OCI-LY1 (cell line): ENCODE results near the gene DMD.
A peak's percentile ranks its signal among the peaks of the same experiment; 100 is the strongest.

Experiments
- H2AFZ ChIP-seq: fragments of 200-600 bp; sonication (generic), shearing (Covaris generic); 2 replicates; pipeline ENCODE4 v1.6.0; 2014; ENCODE audit warnings: antibody characterized with exemption, mild to moderate bottlenecking, low read length
- H3F3A ChIP-seq: fragments of 200-600 bp; sonication (generic), shearing (Covaris generic); 2 replicates; pipeline ENCODE4 v1.6.0; 2014; ENCODE audit warnings: mild to moderate bottlenecking, antibody characterized with exemption, low read length, moderate library complexity; ENCODE audit not compliant: insufficient read depth
- H3K27ac ChIP-seq: fragments of 200-600 bp; sonication (generic); 2 replicates; pipeline ENCODE4 v1.5.1; 2014; ENCODE audit warnings: low read length, mixed run types, mild to moderate bottlenecking, low read depth; ENCODE audit not compliant: poor library complexity, severe bottlenecking
- H3K27me3 ChIP-seq: fragments of 200-600 bp; sonication (generic); 2 replicates; pipeline ENCODE4 v1.6.0; 2014; ENCODE audit warnings: antibody characterized with exemption, mild to moderate bottlenecking, low read length, moderate library complexity; ENCODE audit not compliant: insufficient read depth
- H3K36me3 ChIP-seq: fragments of 200-600 bp; sonication (generic); 2 replicates; pipeline ENCODE4 v1.6.1; 2014; ENCODE audit warnings: mild to moderate bottlenecking, antibody characterized with exemption, low read length, moderate library complexity, mixed read lengths; ENCODE audit not compliant: insufficient read depth
- H3K4me1 ChIP-seq: fragments of 200-600 bp; sonication (generic); 2 replicates; pipeline ENCODE4 v1.5.1; 2014; ENCODE audit warnings: mild to moderate bottlenecking, low read length, moderate library complexity; ENCODE audit not compliant: insufficient read depth, severe bottlenecking
- H3K4me2 ChIP-seq: fragments of 200-600 bp; sonication (generic), shearing (Covaris generic); 2 replicates; pipeline ENCODE4 v1.6.1; 2014; ENCODE audit warnings: low read length
- H3K4me3 ChIP-seq: fragments of 200-600 bp; sonication (generic); 2 replicates; pipeline ENCODE4 v1.5.1; 2014; ENCODE audit warnings: low read length, low read depth, mild to moderate bottlenecking, mixed read lengths; ENCODE audit not compliant: poor library complexity, severe bottlenecking
- H3K79me2 ChIP-seq: fragments of 200-600 bp; shearing (Covaris generic); 2 replicates; pipeline ENCODE4 v1.6.1; 2016; ENCODE audit warnings: mixed run types, low read length, mixed read lengths; ENCODE audit not compliant: insufficient read depth
- H3K9ac ChIP-seq: fragments of 200-600 bp; sonication (generic), shearing (Covaris generic); 2 replicates; pipeline ENCODE4 v1.6.1; 2014; ENCODE audit warnings: mild to moderate bottlenecking, low read length, mixed read lengths
- H3K9me2 ChIP-seq: fragments of 200-600 bp; sonication (generic), shearing (Covaris generic); 2 replicates; pipeline ENCODE4 v1.6.1; 2014; ENCODE audit warnings: low read depth, mild to moderate bottlenecking, low read length, mixed read lengths
- H3K9me3 ChIP-seq: fragments of 200-600 bp; shearing (Covaris generic); 2 replicates; pipeline ENCODE4 v1.6.1; 2014; ENCODE audit warnings: low read length, mixed read lengths
- H4K20me1 ChIP-seq: fragments of 200-600 bp; sonication (generic), shearing (Covaris generic); 2 replicates; pipeline ENCODE4 v1.6.0; 2016; ENCODE audit warnings: mild to moderate bottlenecking, low read length; ENCODE audit not compliant: insufficient read depth
- CTCF ChIP-seq: fragments of 200-600 bp; sonication (generic), shearing (Covaris generic); IDR thresholded peaks from 2 replicates; pipeline ENCODE4 v1.5.1; 2017; ENCODE audit warnings: mild to moderate bottlenecking, antibody characterized with exemption, low read length, moderate library complexity, mixed read lengths
- EZH2 ChIP-seq: fragments of 200-600 bp; sonication (generic), shearing (Covaris generic); IDR thresholded peaks from 2 replicates; pipeline ENCODE4 v1.8.0; 2017; ENCODE audit warnings: borderline replicate concordance, mixed run types, mild to moderate bottlenecking, antibody characterized with exemption, low read length, moderate library complexity, mixed read lengths

Gene DMD

DNA sequence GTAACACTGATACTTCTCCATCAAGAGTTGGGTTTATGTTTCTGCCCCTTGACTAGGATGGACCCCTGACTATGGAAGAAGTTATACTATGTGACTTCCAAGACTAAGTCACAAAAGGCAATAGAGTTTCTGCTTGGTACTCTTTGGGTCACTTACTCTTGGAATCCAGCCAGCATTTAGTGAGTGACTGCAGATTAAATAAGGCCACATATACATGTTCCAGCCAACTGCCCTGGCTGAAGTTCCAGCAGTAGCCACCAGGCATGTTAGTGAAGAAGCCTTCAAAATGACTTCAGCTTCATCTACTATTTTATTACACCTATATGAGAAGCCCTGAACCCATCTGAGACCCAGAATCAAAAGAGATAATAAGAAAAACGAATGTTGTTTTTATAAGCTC lies 524.0 kb downstream of the DMD start:
- no peaks in the 10 kb centered on the region for H4K20me1 ChIP-seq
- no peaks in the 10 kb centered on the region for H3F3A ChIP-seq
- no peaks in the 10 kb centered on the region for H3K79me2 ChIP-seq
- H3K4me2 ChIP-seq: no peak overlapping the region
- no peak overlapping the region for H3K4me3 ChIP-seq
- no peak overlapping the region for H2AFZ ChIP-seq
- TF ChIP-seq EZH2 (no peak), CTCF (no peak)
- no peaks in the 10 kb centered on the region for H3K4me1 ChIP-seq
- no peak overlapping the region for H3K27ac ChIP-seq
- no peaks in the 10 kb centered on the region for H3K9me2 ChIP-seq
- H3K27me3 ChIP-seq: no peaks in the 10 kb centered on the region
- no peaks in the 10 kb centered on the region for H3K36me3 ChIP-seq
- no peak overlapping the region for H3K9ac ChIP-seq
- H3K9me3 ChIP-seq: no peaks in the 10 kb centered on the region

DNA sequence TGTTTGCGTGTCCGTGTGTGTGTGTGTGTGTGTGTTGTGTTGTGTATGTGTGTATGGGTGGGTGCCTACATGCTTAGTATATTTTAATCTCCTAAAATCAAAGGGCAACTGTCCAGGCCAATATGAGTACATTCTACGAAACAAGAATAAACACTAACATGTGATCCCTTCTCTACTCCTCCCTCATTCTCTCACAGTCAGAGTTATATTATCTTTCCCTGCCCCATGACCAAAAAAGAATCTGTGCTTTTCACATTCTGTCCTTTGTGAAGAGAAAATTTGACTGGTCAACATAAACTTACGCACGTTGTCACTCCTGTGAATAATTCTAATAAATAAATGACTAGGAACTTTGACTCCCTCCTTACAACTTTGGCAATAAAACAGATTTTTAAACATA lies 532.9 kb downstream of the DMD start:
- H2AFZ ChIP-seq: no peak overlapping the region
- peaks cover 5% of the 10 kb centered on the region for H3K4me1 ChIP-seq
- no peak overlapping the region for H3K9ac ChIP-seq
- H4K20me1 ChIP-seq: no peaks in the 10 kb centered on the region
- H3K9me2 ChIP-seq: no peaks in the 10 kb centered on the region
- H3K4me2 ChIP-seq: no peak overlapping the region
- H3K27me3 ChIP-seq: no peaks in the 10 kb centered on the region
- H3K36me3 ChIP-seq: no peaks in the 10 kb centered on the region
- no peak overlapping the region for H3K4me3 ChIP-seq
- no peaks in the 10 kb centered on the region for H3K9me3 ChIP-seq
- no peak for TF ChIP-seq EZH2
- TF ChIP-seq CTCF: no peak
- H3K79me2 ChIP-seq: no peaks in the 10 kb centered on the region
- H3F3A ChIP-seq: no peaks in the 10 kb centered on the region
- H3K27ac ChIP-seq: no peak overlapping the region

DNA sequence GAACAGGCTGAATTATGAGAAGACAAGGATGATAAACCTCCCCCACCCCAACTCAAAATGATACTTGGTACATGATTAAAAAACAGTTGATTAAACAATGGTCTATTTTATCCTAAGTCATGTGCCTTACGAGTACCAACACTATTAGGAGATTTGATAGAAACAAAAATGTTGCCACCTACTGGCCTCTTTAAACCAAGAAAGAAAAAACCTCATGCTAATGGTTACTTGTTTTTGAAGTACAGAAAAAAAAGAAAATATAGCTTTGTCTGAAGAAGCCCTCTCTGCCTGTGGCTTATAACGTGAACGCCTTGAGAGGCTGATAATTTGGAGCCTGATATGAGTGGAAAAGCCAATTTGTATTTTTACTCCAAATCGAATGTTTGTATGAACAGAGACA lies 538.2 kb downstream of the DMD start:
- H3K4me1 ChIP-seq: peaks cover 8% of the 10 kb centered on the region
- H4K20me1 ChIP-seq: no peaks in the 10 kb centered on the region
- H3K9me3 ChIP-seq: no peaks in the 10 kb centered on the region
- no peak overlapping the region for H3K4me2 ChIP-seq
- H3K9ac ChIP-seq: no peak overlapping the region
- H3K27ac ChIP-seq: no peak overlapping the region
- H3K36me3 ChIP-seq: no peaks in the 10 kb centered on the region
- H3F3A ChIP-seq: no peaks in the 10 kb centered on the region
- TF ChIP-seq CTCF (peak; percentile 33; the same call in 1 of the 2 replicates), EZH2 (no peak)
- H2AFZ ChIP-seq: no peak overlapping the region
- no peaks in the 10 kb centered on the region for H3K9me2 ChIP-seq
- no peaks in the 10 kb centered on the region for H3K27me3 ChIP-seq
- H3K79me2 ChIP-seq: no peaks in the 10 kb centered on the region
- no peak overlapping the region for H3K4me3 ChIP-seq
